HepG2 (cell line): ENCODE data around the gene USP28. TPM values are rescaled to one million over a fixed set of nuclear protein-coding genes. Genes with fewer than 3 reads are reported as not detected.

Experiments used
- DMAP1 ChIP-seq: IDR thresholded peaks from 2 replicates; pipeline ENCODE4 v1.6.1; 2016
- KDM6A ChIP-seq: IDR thresholded peaks from 2 replicates; pipeline ENCODE4 v1.6.1; 2016; ENCODE audit warnings: low read depth
- NFIC ChIP-seq: IDR thresholded peaks from 2 replicates; pipeline ENCODE4 v1.6.1; 2012; ENCODE audit warnings: mild to moderate bottlenecking, low read length, inconsistent platforms
- NKX3-1 ChIP-seq: sonication (generic); formaldehyde crosslinking; IDR thresholded peaks from 2 replicates; pipeline ENCODE4 v1.5.0; 2020; ENCODE audit warnings: missing genetic modification reagents
- NONO ChIP-seq, 2 experiments: fragments of 450-650 bp in 1 of 2; sonication (generic) in 1 of 2; formaldehyde crosslinking in 1 of 2; IDR thresholded peaks in 1 of 2; conservative IDR thresholded peaks in 1 of 2; 2 replicates each; pipeline versions ENCODE4 v1.6.1 to v1.8.0; 2017 to 2022; ENCODE audit warnings: mild to moderate bottlenecking in 1 of 2, missing genetic modification reagents in 1 of 2, moderate library complexity in 1 of 2
- NR2F1 ChIP-seq, 2 experiments: fragments of 450-650 bp in 1 of 2; formaldehyde crosslinking in 1 of 2; IDR thresholded peaks; 2 replicates each; pipeline versions ENCODE4 v1.5.0 to v1.6.1; 2016 to 2020; ENCODE audit warnings: mild to moderate bottlenecking in 1 of 2, missing compliant biosample characterization in 1 of 2, missing genetic modification reagents in 1 of 2, moderate library complexity in 1 of 2
- RXRA ChIP-seq: sonication (generic); formaldehyde crosslinking; IDR thresholded peaks from 2 replicates; pipeline ENCODE4 v1.5.1; 2020; ENCODE audit warnings: missing genetic modification reagents
- SIX4 ChIP-seq: sonication (generic); formaldehyde crosslinking; IDR thresholded peaks from 2 replicates; pipeline ENCODE4 v1.4.0; 2020; ENCODE audit warnings: missing genetic modification reagents
- SOX6 ChIP-seq, 2 experiments: fragments of 450-650 bp in 1 of 2; sonication (generic) in 1 of 2; formaldehyde crosslinking in 1 of 2; IDR thresholded peaks; 2 replicates each; pipeline versions ENCODE4 v1.4.0 to v1.6.1; 2017 to 2020; ENCODE audit warnings: antibody characterized with exemption in 1 of 2, mild to moderate bottlenecking in 1 of 2, missing genetic modification reagents in 1 of 2
- UBTF ChIP-seq: sonication (generic); formaldehyde crosslinking; IDR thresholded peaks from 2 replicates; pipeline ENCODE4 v1.4.0; 2020; ENCODE audit warnings: mild to moderate bottlenecking, missing genetic modification reagents
- ZBTB4 ChIP-seq: sonication (generic); formaldehyde crosslinking; IDR thresholded peaks from 2 replicates; pipeline ENCODE4 v1.4.0; 2020; ENCODE audit warnings: missing genetic modification reagents, mild to moderate bottlenecking, borderline replicate concordance
- ZNF24 ChIP-seq: fragments of 450-650 bp; IDR thresholded peaks from 2 replicates; pipeline ENCODE4 v1.6.1; 2017; ENCODE audit warnings: antibody characterized with exemption, mild to moderate bottlenecking
- ZNF264 ChIP-seq: sonication (generic); formaldehyde crosslinking; IDR thresholded peaks from 2 replicates; pipeline ENCODE4 v1.4.0; 2020; ENCODE audit warnings: missing genetic modification reagents
- ZNF326 ChIP-seq: sonication (generic); formaldehyde crosslinking; IDR thresholded peaks from 2 replicates; pipeline ENCODE4 v1.4.0; 2020; ENCODE audit warnings: missing genetic modification reagents, borderline replicate concordance
- ZNF598 ChIP-seq: sonication (generic); formaldehyde crosslinking; IDR thresholded peaks from 2 replicates; pipeline ENCODE4 v1.5.1; 2020; ENCODE audit warnings: mild to moderate bottlenecking, missing genetic modification reagents, borderline replicate concordance
- polyA plus RNA-seq, 8 experiments: library from polyadenylated mRNA; depleted of rRNA in 3 of 8; stranded (reverse) in 7 of 8; unstranded in 1 of 8; fragments of >200 nt; fragmentation: Illumina TruSeq in 4 of 8; extraction: Trizol in 4 of 8; gene quantifications; 2 replicates each; pipeline versions ENCODE4 v1.2.1 to v1.2.3, GENCODE V29; 2011 to 2016; ENCODE audit warnings: low read depth in 4 of 8, missing spikeins in 1 of 8, mixed read lengths in 1 of 8; ENCODE audit not compliant: insufficient read depth in 1 of 8
- total RNA-seq, 5 experiments: library from RNA; depleted of rRNA; stranded (reverse); fragments of >200 nt; fragmentation: Illumina TruSeq; extraction: Trizol; gene quantifications; 2 replicates each; pipeline ENCODE4 v1.2.3, GENCODE V29; 2016; ENCODE audit warnings: low read depth in 1 of 5
- TF ChIP-seq, protein P1 (sequence below): sonication (generic); formaldehyde crosslinking; IDR thresholded peaks from 2 replicates; pipeline ENCODE4 v1.5.0; 2020; ENCODE audit warnings: mild to moderate bottlenecking, missing genetic modification reagents
- TF ChIP-seq, protein P2 (sequence below): sonication (generic); formaldehyde crosslinking; IDR thresholded peaks from 2 replicates; pipeline ENCODE4 v1.4.0; 2020; ENCODE audit warnings: missing genetic modification reagents

Gene USP28
- total and polyA plus RNA-seq, 2 of the 13 experiments (the other 11 are each of a cell fraction or from before 2014, with no cell fraction given) = 29.6 to 34.3 TPM

- peak; percentile 44; the same call in 1 of the 2 replicates for TF ChIP-seq DMAP1
- peak; percentile 62; the same call in 1 of the 2 replicates for TF ChIP-seq ZNF264 (CRISPR knock-in tag)
- no peak for TF ChIP-seq ZNF326 (CRISPR knock-in tag)
- TF ChIP-seq NR2F1 (CRISPR knock-in tag; IDR thresholded peaks at IDR 0.05) = no peak
- no peak for TF ChIP-seq SOX6 (IDR thresholded peaks at IDR 0.05)
- TF ChIP-seq SOX6 (CRISPR knock-in tag; IDR thresholded peaks at IDR 0.05) = peak; percentile 47; the same call in 1 of the 2 replicates
- TF ChIP-seq, protein P1, sequence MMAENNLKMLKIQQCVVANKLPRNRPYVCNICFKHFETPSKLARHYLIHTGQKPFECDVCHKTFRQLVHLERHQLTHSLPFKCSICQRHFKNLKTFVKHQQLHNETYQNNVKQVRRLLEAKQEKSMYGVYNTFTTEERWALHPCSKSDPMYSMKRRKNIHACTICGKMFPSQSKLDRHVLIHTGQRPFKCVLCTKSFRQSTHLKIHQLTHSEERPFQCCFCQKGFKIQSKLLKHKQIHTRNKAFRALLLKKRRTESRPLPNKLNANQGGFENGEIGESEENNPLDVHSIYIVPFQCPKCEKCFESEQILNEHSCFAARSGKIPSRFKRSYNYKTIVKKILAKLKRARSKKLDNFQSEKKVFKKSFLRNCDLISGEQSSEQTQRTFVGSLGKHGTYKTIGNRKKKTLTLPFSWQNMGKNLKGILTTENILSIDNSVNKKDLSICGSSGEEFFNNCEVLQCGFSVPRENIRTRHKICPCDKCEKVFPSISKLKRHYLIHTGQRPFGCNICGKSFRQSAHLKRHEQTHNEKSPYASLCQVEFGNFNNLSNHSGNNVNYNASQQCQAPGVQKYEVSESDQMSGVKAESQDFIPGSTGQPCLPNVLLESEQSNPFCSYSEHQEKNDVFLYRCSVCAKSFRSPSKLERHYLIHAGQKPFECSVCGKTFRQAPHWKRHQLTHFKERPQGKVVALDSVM (CRISPR knock-in tag) = peak; percentile 47; the same call in 1 of the 2 replicates
- TF ChIP-seq RXRA (CRISPR knock-in tag) = peak; percentile 64
- TF ChIP-seq NFIC = 0 out of 2 replicates have a peak, but pooled peaks have one; percentile 40
- TF ChIP-seq NONO (IDR thresholded peaks at IDR 0.05) = no peak
- TF ChIP-seq NONO (CRISPR knock-in tag; conservative IDR thresholded peaks at IDR 0.05) = peak; percentile 44; the same call in 1 of the 2 replicates
- TF ChIP-seq SIX4 = peak; percentile 46; the same call in 1 of the 2 replicates
- no peak for TF ChIP-seq KDM6A
- TF ChIP-seq NKX3-1 (CRISPR knock-in tag) = peak; percentile 61; the same call in 1 of the 2 replicates
- TF ChIP-seq, protein P2, sequence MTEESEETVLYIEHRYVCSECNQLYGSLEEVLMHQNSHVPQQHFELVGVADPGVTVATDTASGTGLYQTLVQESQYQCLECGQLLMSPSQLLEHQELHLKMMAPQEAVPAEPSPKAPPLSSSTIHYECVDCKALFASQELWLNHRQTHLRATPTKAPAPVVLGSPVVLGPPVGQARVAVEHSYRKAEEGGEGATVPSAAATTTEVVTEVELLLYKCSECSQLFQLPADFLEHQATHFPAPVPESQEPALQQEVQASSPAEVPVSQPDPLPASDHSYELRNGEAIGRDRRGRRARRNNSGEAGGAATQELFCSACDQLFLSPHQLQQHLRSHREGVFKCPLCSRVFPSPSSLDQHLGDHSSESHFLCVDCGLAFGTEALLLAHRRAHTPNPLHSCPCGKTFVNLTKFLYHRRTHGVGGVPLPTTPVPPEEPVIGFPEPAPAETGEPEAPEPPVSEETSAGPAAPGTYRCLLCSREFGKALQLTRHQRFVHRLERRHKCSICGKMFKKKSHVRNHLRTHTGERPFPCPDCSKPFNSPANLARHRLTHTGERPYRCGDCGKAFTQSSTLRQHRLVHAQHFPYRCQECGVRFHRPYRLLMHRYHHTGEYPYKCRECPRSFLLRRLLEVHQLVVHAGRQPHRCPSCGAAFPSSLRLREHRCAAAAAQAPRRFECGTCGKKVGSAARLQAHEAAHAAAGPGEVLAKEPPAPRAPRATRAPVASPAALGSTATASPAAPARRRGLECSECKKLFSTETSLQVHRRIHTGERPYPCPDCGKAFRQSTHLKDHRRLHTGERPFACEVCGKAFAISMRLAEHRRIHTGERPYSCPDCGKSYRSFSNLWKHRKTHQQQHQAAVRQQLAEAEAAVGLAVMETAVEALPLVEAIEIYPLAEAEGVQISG (CRISPR knock-in tag) = peak; percentile 92
- 0 out of 2 replicates have a peak, but pooled peaks have one; percentile 31 for TF ChIP-seq ZBTB4 (CRISPR knock-in tag)
- TF ChIP-seq UBTF (CRISPR knock-in tag) = peak; percentile 65
- TF ChIP-seq ZNF598 (CRISPR knock-in tag) = no peak
- TF ChIP-seq ZNF24 = no peak
These were observed 101.8 kb downstream of the USP28 start, which contains the start of gene ZW10 (continued) for GRCh38 chr11:113773416-113774173.
